Measurements from ENCODE around the gene MFAP5. TPM values are rescaled to one million over a fixed set of nuclear protein-coding genes. Genes with fewer than 3 reads are reported as not detected.
"Not testable (repeated sequence)": the region's sequence is repeated elsewhere in the genome, so short reads cannot be mapped to it uniquely, and the experiment has no call there.

MFAP5 gene
- polyA plus RNA-seq, 2 donors = 3.5 to 4.5 TPM

DNA sequence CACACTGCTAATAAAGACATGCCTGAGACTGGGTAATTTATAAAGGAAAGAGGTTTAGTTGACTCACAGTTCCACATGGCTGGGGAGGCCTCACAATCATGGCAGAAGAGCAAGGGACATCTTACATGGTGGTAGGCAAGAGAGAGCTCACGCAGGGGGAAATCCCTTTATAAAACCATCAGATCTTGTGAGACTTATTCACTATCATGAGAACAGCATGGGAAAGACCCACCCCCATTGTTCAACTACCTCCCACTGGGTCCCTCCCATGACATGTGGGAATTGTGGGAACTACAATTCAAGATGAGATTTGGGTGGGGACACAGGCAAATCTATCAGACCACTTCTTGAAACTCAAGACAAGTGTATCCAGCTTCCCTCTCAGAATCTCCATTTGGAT, 48.7 kb downstream of the MFAP5 start:
- H3K27ac ChIP-seq (ENCODE audit: low read depth in 2 of 2, low read length in 1 of 2); H3K36me3 ChIP-seq (ENCODE audit: control insufficient read depth in 2 of 2, insufficient read depth in 2 of 2, low read length in 1 of 2); H3K4me1 ChIP-seq (ENCODE audit: control insufficient read depth in 2 of 2, insufficient read depth in 2 of 2, low read length in 1 of 2); H3K27me3 ChIP-seq (ENCODE audit: control insufficient read depth in 1 of 2, insufficient read depth in 2 of 2, low read length in 2 of 2); H3K9me3 ChIP-seq (ENCODE audit: control insufficient read depth in 2 of 2, insufficient read depth in 1 of 2, low read depth in 1 of 2, low read length in 1 of 2); H3K4me3 ChIP-seq (ENCODE audit: low read depth in 1 of 2, low read length in 2 of 2): not testable (repeated sequence)
- WGBS, 2 donors = 98 to 100% methylated on average over 1 of the region's 1 CpG

- WGBS, 2 donors = 47 to 56% methylated on average over 2 of the region's 2 CpGs
Observed at GRCh38 chr12:8612629-8613028, 50.0 kb downstream of the MFAP5 start, which contains the start of gene AICDA. Gene AICDA, minus strand, starts transcription at chr12:8612859. Its CDS starts 92 bp downstream, at chr12:8612767.

GRCh38 chr12:8609061-8609570, 53.5 kb downstream of the MFAP5 start:
- WGBS, 2 donors = 12 to 14% methylated on average over 5 of the region's 5 CpGs
- H3K36me3 ChIP-seq (ENCODE audit: control insufficient read depth in 2 of 2, insufficient read depth in 2 of 2, low read length in 1 of 2) = no peaks in the 10 kb centered on the region
- H3K4me3 ChIP-seq (ENCODE audit: low read depth in 1 of 2, low read length in 2 of 2) = no peak overlapping the region
- H3K27ac ChIP-seq (ENCODE audit: low read depth in 2 of 2, low read length in 1 of 2) = no peak overlapping the region
- no peaks in the 10 kb centered on the region for H3K27me3 ChIP-seq (ENCODE audit: control insufficient read depth in 1 of 2, insufficient read depth in 2 of 2, low read length in 2 of 2)
- H3K4me1 ChIP-seq (ENCODE audit: control insufficient read depth in 2 of 2, insufficient read depth in 2 of 2, low read length in 1 of 2) = no peaks in the 10 kb centered on the region
- no peaks in the 10 kb centered on the region for H3K9me3 ChIP-seq (ENCODE audit: control insufficient read depth in 2 of 2, insufficient read depth in 1 of 2, low read depth in 1 of 2, low read length in 1 of 2)

More at GRCh38 chr12:8612629-8613028, 50.0 kb downstream of the MFAP5 start, which contains the start of gene AICDA:
- Histone ChIP-seq H3K27ac (ENCODE audit: low read depth in 2 of 2, low read length in 1 of 2) (no peak within 1 kb of the TSS), H3K4me1 (ENCODE audit: control insufficient read depth in 2 of 2, insufficient read depth in 2 of 2, low read length in 1 of 2) (no peaks in the 10 kb centered on the region), H3K4me3 (ENCODE audit: low read depth in 1 of 2, low read length in 2 of 2) (no peak within 1 kb of the TSS), H3K27me3 (ENCODE audit: control insufficient read depth in 1 of 2, insufficient read depth in 2 of 2, low read length in 2 of 2) (no peaks in the 10 kb centered on the region), H3K36me3 (ENCODE audit: control insufficient read depth in 2 of 2, insufficient read depth in 2 of 2, low read length in 1 of 2) (no peaks in the 10 kb centered on the region), H3K9me3 (ENCODE audit: control insufficient read depth in 2 of 2, insufficient read depth in 1 of 2, low read depth in 1 of 2, low read length in 1 of 2) (no peaks in the 10 kb centered on the region)

- 93 to 95% methylated on average over 6 of the region's 6 CpGs for WGBS, 2 donors
- H3K9me3 ChIP-seq (ENCODE audit: control insufficient read depth in 2 of 2, insufficient read depth in 1 of 2, low read depth in 1 of 2, low read length in 1 of 2) = no peaks in the 10 kb centered on the region
- H3K27ac ChIP-seq (ENCODE audit: low read depth in 2 of 2, low read length in 1 of 2) = no peak overlapping the region
- no peaks in the 10 kb centered on the region for H3K4me1 ChIP-seq (ENCODE audit: control insufficient read depth in 2 of 2, insufficient read depth in 2 of 2, low read length in 1 of 2)
- H3K4me3 ChIP-seq (ENCODE audit: low read depth in 1 of 2, low read length in 2 of 2) = no peak overlapping the region
- no peaks in the 10 kb centered on the region for H3K36me3 ChIP-seq (ENCODE audit: control insufficient read depth in 2 of 2, insufficient read depth in 2 of 2, low read length in 1 of 2)
- no peaks in the 10 kb centered on the region for H3K27me3 ChIP-seq (ENCODE audit: control insufficient read depth in 1 of 2, insufficient read depth in 2 of 2, low read length in 2 of 2)
Observed at GRCh38 chr12:8606890-8607289, 55.7 kb downstream of the MFAP5 start.

DNA sequence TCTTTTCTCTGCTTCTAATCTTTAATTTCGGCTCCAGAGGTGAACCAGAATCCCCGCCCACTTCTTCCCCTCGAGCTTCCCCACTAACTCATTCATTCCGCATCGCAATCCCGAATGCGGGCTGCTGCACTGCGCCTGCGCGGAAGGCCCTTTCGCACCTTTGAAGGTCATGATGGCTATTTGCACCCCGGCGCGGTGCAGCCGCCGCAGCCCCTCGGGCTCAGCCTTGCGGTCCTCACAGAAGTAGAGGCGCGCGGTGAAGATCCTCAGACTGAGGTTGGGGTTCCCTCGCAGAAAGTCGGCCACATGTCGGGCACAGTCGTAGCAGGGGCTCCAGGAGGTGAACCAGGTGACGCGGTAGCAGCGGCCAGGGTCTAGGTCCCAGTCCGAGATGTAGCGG, 57.6 kb downstream of the MFAP5 start:
- Histone ChIP-seq H3K36me3 (ENCODE audit: control insufficient read depth in 2 of 2, insufficient read depth in 2 of 2, low read length in 1 of 2) (no peaks in the 10 kb centered on the region), H3K27ac (ENCODE audit: low read depth in 2 of 2, low read length in 1 of 2) (no peak overlapping the region), H3K4me3 (ENCODE audit: low read depth in 1 of 2, low read length in 2 of 2) (no peak overlapping the region), H3K27me3 (ENCODE audit: control insufficient read depth in 1 of 2, insufficient read depth in 2 of 2, low read length in 2 of 2) (no peaks in the 10 kb centered on the region), H3K9me3 (ENCODE audit: control insufficient read depth in 2 of 2, insufficient read depth in 1 of 2, low read depth in 1 of 2, low read length in 1 of 2) (no peaks in the 10 kb centered on the region), H3K4me1 (ENCODE audit: control insufficient read depth in 2 of 2, insufficient read depth in 2 of 2, low read length in 1 of 2) (no peaks in the 10 kb centered on the region)
- 93 to 96% methylated on average over 30 of the region's 30 CpGs for WGBS, 2 donors

DNA sequence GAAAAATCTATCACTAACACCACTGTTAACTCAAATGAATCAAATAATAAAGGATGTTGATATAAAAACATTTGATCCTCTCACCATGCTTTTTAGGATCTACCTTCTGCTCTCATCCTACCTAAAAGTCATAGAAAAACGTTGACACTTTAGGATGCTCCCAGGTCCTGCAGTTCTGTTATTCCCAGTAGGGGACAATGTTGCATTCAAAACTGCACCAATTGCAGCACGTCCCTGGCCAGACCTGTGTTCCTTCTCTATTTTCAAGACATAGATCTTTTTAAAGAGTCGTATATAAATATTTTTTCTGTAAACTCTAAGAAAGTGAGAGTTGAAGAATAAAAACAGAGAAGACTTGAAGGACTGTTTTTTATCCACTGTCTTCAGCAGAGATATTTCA, 58.8 kb downstream of the MFAP5 start:
- no peaks in the 10 kb centered on the region for H3K36me3 ChIP-seq (ENCODE audit: control insufficient read depth in 2 of 2, insufficient read depth in 2 of 2, low read length in 1 of 2)
- H3K9me3 ChIP-seq (ENCODE audit: control insufficient read depth in 2 of 2, insufficient read depth in 1 of 2, low read depth in 1 of 2, low read length in 1 of 2) = no peaks in the 10 kb centered on the region
- H3K27me3 ChIP-seq (ENCODE audit: control insufficient read depth in 1 of 2, insufficient read depth in 2 of 2, low read length in 2 of 2) = no peaks in the 10 kb centered on the region
- 36 to 41% methylated on average over 3 of the region's 3 CpGs for whole genome bisulfite sequencing, 2 donors
- no peak overlapping the region for H3K27ac ChIP-seq (ENCODE audit: low read depth in 2 of 2, low read length in 1 of 2)
- H3K4me3 ChIP-seq (ENCODE audit: low read depth in 1 of 2, low read length in 2 of 2) = no peak overlapping the region
- H3K4me1 ChIP-seq (ENCODE audit: control insufficient read depth in 2 of 2, insufficient read depth in 2 of 2, low read length in 1 of 2) = no peaks in the 10 kb centered on the region

- H3K27ac ChIP-seq (ENCODE audit: low read depth in 2 of 2, low read length in 1 of 2) = no peak overlapping the region
- H3K36me3 ChIP-seq (ENCODE audit: control insufficient read depth in 2 of 2, insufficient read depth in 2 of 2, low read length in 1 of 2) = no peaks in the 10 kb centered on the region
- no peak overlapping the region for H3K4me3 ChIP-seq (ENCODE audit: low read depth in 1 of 2, low read length in 2 of 2)
- H3K27me3 ChIP-seq (ENCODE audit: control insufficient read depth in 1 of 2, insufficient read depth in 2 of 2, low read length in 2 of 2) = no peaks in the 10 kb centered on the region
- no peaks in the 10 kb centered on the region for H3K9me3 ChIP-seq (ENCODE audit: control insufficient read depth in 2 of 2, insufficient read depth in 1 of 2, low read depth in 1 of 2, low read length in 1 of 2)
- H3K4me1 ChIP-seq (ENCODE audit: control insufficient read depth in 2 of 2, insufficient read depth in 2 of 2, low read length in 1 of 2) = no peaks in the 10 kb centered on the region
- 50 to 63% methylated on average over 2 of the region's 2 CpGs for WGBS, 2 donors
Observed at GRCh38 chr12:8603286-8603685, 59.3 kb downstream of the MFAP5 start.

- H3K27me3 ChIP-seq (ENCODE audit: control insufficient read depth in 1 of 2, insufficient read depth in 2 of 2, low read length in 2 of 2) = no peaks in the 10 kb centered on the region
- no peak overlapping the region for H3K4me3 ChIP-seq (ENCODE audit: low read depth in 1 of 2, low read length in 2 of 2)
- no peaks in the 10 kb centered on the region for H3K36me3 ChIP-seq (ENCODE audit: control insufficient read depth in 2 of 2, insufficient read depth in 2 of 2, low read length in 1 of 2)
- no peak overlapping the region for H3K27ac ChIP-seq (ENCODE audit: low read depth in 2 of 2, low read length in 1 of 2)
- no peaks in the 10 kb centered on the region for H3K4me1 ChIP-seq (ENCODE audit: control insufficient read depth in 2 of 2, insufficient read depth in 2 of 2, low read length in 1 of 2)
- H3K9me3 ChIP-seq (ENCODE audit: control insufficient read depth in 2 of 2, insufficient read depth in 1 of 2, low read depth in 1 of 2, low read length in 1 of 2) = no peaks in the 10 kb centered on the region
- WGBS, 2 donors = 62 to 67% methylated on average over 3 of the region's 3 CpGs
Observed at GRCh38 chr12:8596561-8596960, 66.1 kb downstream of the MFAP5 start.

Other genes starting within 250 kb of the MFAP5 start
- not detected for gene CLEC6A, start 206.9 kb downstream of the MFAP5 start, polyA plus RNA-seq
- gene CLEC4D, start 149.3 kb downstream of the MFAP5 start, polyA plus RNA-seq = under 1 TPM in 1 of 2 donors, not detected in 1; 0.02 TPM
- gene CLEC4E, start 121.9 kb downstream of the MFAP5 start, polyA plus RNA-seq = under 1 TPM; 0.26 to 0.37 TPM
- not detected for gene AICDA, start 50.0 kb downstream of the MFAP5 start, polyA plus RNA-seq
- 10 to 100 TPM; 11.2 to 22.5 TPM for gene RIMKLB, start 35.2 kb upstream of the MFAP5 start, polyA plus RNA-seq
- gene A2ML1, start 159.8 kb upstream of the MFAP5 start, polyA plus RNA-seq = 100 to 1,000 TPM; 477 to 614 TPM